OCI-LY7 (cell line): ENCODE measurements around the gene WNT1. TPM values are rescaled to one million over a fixed set of nuclear protein-coding genes. Genes with fewer than 3 reads are reported as not detected.

ENCODE experiments used
- BruUV-seq: library from RNA; stranded (reverse); fragments of 400-500 nt; replicated peaks from 2 replicates; lab custom pipeline; 2021; lab: Mats Ljungman, UMichigan
- CTCF ChIA-PET: fragments of 300-600 bp; sonication (Branson Sonifier 250); formaldehyde crosslinking; loops from one replicate; lab custom pipeline; 2022; ENCODE audit warnings: antibody characterized with exemption; ENCODE audit not compliant: unreplicated experiment; lab: Charles Lee
- POLR2A ChIA-PET: fragments of 300-600 bp; sonication (Branson Sonifier 250); formaldehyde crosslinking; loops from one replicate; lab custom pipeline; 2022; ENCODE audit warnings: antibody characterized with exemption; lab: Charles Lee
- DNase-seq: peaks from one replicate; pipeline ENCODE4 v3.0.0-alpha.2; 2015; ENCODE audit warnings: low spot score
- H2AFZ ChIP-seq: fragments of 200-600 bp; sonication (generic), shearing (Covaris generic); 2 replicates; pipeline ENCODE4 v1.6.1; 2014; ENCODE audit warnings: mild to moderate bottlenecking, antibody characterized with exemption, low read length, moderate library complexity
- H3K27ac ChIP-seq: fragments of 200-600 bp; sonication (generic); 2 replicates; pipeline ENCODE4 v1.5.1; 2014; ENCODE audit warnings: mixed run types, low read depth, mild to moderate bottlenecking, moderate library complexity, low read length, inconsistent platforms; ENCODE audit not compliant: poor library complexity, severe bottlenecking
- H3K36me3 ChIP-seq: fragments of 200-600 bp; sonication (generic); 2 replicates; pipeline ENCODE4 v1.6.1; 2014; ENCODE audit warnings: mild to moderate bottlenecking, antibody characterized with exemption, low read length, moderate library complexity, mixed read lengths; ENCODE audit not compliant: insufficient read depth
- H3K4me1 ChIP-seq: fragments of 200-600 bp; sonication (generic); 2 replicates; pipeline ENCODE4 v1.5.1; 2014; ENCODE audit warnings: mild to moderate bottlenecking, low read length; ENCODE audit not compliant: insufficient read depth, poor library complexity, severe bottlenecking
- H3K4me2 ChIP-seq: fragments of 200-600 bp; sonication (generic); 2 replicates; pipeline ENCODE4 v1.6.1; 2014; ENCODE audit warnings: mild to moderate bottlenecking, low read length
- H3K4me3 ChIP-seq: fragments of 200-600 bp; sonication (generic); 2 replicates; pipeline ENCODE4 v1.5.1; 2014; ENCODE audit warnings: mild to moderate bottlenecking, low read depth, low read length; ENCODE audit not compliant: poor library complexity, severe bottlenecking
- H3K79me2 ChIP-seq: fragments of 200-600 bp; sonication (generic); 2 replicates; pipeline ENCODE4 v1.6.1; 2016; ENCODE audit warnings: low read depth, mild to moderate bottlenecking, low read length, moderate library complexity, mixed read lengths; ENCODE audit not compliant: insufficient read depth
- H3K9me2 ChIP-seq: fragments of 200-600 bp; sonication (generic); 2 replicates; pipeline ENCODE4 v1.6.1; 2016; ENCODE audit warnings: mild to moderate bottlenecking, low read length, mixed read lengths; ENCODE audit not compliant: insufficient read depth
- H3K9me3 ChIP-seq: fragments of 200-600 bp; sonication (generic); 2 replicates; pipeline ENCODE4 v1.6.1; 2014; ENCODE audit warnings: mild to moderate bottlenecking, mixed run types, low read length, mixed read lengths
- H4K20me1 ChIP-seq: fragments of 200-600 bp; sonication (generic); 2 replicates; pipeline ENCODE4 v1.6.1; 2014; ENCODE audit warnings: mild to moderate bottlenecking, antibody characterized with exemption, low read length, moderate library complexity, mixed read lengths; ENCODE audit not compliant: insufficient read depth
- EZH2phosphoT487 ChIP-seq: fragments of 200-600 bp; sonication (generic); IDR thresholded peaks from 2 replicates; pipeline ENCODE4 v1.6.1; 2018; ENCODE audit warnings: low read depth, borderline replicate concordance, mild to moderate bottlenecking, mixed run types, antibody characterized with exemption, low read length, moderate library complexity, mixed read lengths
- intact Hi-C: fragments of 100-400 bp; cut with micrococcal nuclease; formaldehyde crosslinking; loops from one replicate; pipeline ENCODE4 v1.10.0; 2022; ENCODE audit not compliant: unreplicated experiment
- total RNA-seq, 2 experiments: library from RNA; depleted of rRNA in 1 of 2; stranded (reverse); fragments of >200 nt in 1 of 2; shearing (Covaris generic) in 1 of 2; gene quantifications; 2 replicates each; pipeline ENCODE4 v1.2.3, GENCODE V29; 2014 to 2022
- TF ChIP-seq, protein P1 (sequence below): fragments of 200-600 bp; sonication (generic); conservative IDR thresholded peaks from 2 replicates; pipeline ENCODE4 v1.5.1; 2014; ENCODE audit warnings: mild to moderate bottlenecking, antibody characterized with exemption, low read length, moderate library complexity, mixed read lengths

WNT1 gene
- total RNA-seq, 2 experiments from 2014 or later = not detected

DNA sequence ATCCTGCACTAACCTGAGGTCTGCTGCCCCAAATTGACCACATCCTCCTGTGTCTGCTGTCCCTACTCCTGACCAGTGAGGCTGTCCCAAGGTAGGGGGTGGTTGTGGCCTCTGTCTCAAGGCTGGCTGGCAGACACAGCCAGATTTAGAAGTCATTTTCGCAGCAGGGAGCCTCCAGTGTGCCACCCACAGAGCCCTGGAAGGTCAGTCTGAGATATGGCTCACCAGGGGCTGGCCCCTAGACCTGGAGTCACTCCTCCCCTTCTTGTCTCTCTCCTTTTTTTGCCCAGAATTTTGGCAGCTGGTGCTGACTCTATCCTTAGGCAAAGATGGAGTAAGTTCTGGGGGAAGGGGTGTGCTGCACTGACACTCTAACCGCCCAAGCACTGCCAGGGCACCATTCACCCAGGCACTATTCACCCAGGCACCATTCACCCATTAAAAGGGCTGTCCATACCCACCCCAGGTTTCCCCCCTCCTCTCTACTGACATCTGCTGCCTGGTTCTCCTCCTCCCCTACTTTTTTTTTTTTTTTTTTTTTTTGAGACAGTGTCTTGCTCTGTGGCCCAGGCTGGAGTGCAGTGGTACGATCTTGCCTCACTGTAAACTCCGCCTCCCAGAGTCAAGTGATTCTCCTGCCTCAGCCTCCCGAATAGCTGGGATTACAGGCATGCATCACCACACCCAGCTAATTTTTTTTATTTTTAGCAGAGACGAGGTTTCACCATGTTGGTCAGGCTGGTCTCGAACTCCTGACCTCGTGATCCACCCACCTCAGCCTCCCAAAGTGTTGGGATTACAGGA lies 13.3 kb downstream of the WNT1 start:
- no TSS peak for BruUV-seq
- H3K9me2 ChIP-seq = no peaks in the 10 kb centered on the region
- no peak overlapping the region for H3K4me3 ChIP-seq
- no peak overlapping the region for H3K27ac ChIP-seq
- ChIA-PET CTCF (no interaction called here), POLR2A (no interaction called here)
- H2AFZ ChIP-seq = no peak overlapping the region
- H3K9me3 ChIP-seq = no peaks in the 10 kb centered on the region
- H3K4me1 ChIP-seq = no peaks in the 10 kb centered on the region
- TF ChIP-seq, protein P1, sequence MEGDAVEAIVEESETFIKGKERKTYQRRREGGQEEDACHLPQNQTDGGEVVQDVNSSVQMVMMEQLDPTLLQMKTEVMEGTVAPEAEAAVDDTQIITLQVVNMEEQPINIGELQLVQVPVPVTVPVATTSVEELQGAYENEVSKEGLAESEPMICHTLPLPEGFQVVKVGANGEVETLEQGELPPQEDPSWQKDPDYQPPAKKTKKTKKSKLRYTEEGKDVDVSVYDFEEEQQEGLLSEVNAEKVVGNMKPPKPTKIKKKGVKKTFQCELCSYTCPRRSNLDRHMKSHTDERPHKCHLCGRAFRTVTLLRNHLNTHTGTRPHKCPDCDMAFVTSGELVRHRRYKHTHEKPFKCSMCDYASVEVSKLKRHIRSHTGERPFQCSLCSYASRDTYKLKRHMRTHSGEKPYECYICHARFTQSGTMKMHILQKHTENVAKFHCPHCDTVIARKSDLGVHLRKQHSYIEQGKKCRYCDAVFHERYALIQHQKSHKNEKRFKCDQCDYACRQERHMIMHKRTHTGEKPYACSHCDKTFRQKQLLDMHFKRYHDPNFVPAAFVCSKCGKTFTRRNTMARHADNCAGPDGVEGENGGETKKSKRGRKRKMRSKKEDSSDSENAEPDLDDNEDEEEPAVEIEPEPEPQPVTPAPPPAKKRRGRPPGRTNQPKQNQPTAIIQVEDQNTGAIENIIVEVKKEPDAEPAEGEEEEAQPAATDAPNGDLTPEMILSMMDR = no peak
- TF ChIP-seq EZH2phosphoT487 = no peak
- H3K79me2 ChIP-seq = no peaks in the 10 kb centered on the region
- DNase-seq = no peak
- H3K36me3 ChIP-seq = no peaks in the 10 kb centered on the region
- intact Hi-C loops = no loop called here
- no peaks in the 10 kb centered on the region for H4K20me1 ChIP-seq
- no peak overlapping the region for H3K4me2 ChIP-seq

DNA sequence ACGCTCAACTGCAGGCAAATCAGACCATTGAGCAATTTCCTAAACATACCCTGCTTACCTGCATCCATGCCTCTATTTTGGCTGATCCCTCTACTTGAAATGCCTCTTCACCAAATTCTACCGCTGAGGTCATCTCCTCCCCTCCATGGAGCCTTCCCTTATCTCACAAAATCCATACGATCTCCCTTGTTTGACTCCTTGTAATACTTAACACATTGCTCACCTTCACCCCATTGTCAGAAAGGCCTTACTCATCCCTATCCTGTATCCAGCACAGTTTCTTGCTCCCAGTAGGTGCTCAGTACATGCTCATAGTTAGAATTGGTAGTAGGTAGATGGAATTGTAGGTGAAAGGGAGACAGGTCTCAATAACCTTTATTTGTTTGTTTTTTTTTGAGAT lies 15.7 kb downstream of the WNT1 start:
- Histone ChIP-seq H3K79me2 (no peaks in the 10 kb centered on the region), H3K9me3 (no peaks in the 10 kb centered on the region), H3K4me2 (no peak overlapping the region), H3K27ac (no peak overlapping the region), H3K4me3 (no peak overlapping the region), H4K20me1 (no peaks in the 10 kb centered on the region), H3K4me1 (peaks cover 20% of the 10 kb centered on the region), H2AFZ (no peak overlapping the region), H3K9me2 (no peaks in the 10 kb centered on the region), H3K36me3 (no peaks in the 10 kb centered on the region)
- TF ChIP-seq, protein P1 = no peak
- no peak for TF ChIP-seq EZH2phosphoT487
- CTCF ChIA-PET = no interaction called here
- no TSS peak for BruUV-seq
- intact Hi-C loops = no loop called here
- POLR2A ChIA-PET = interaction anchor here (0.7 kb wide), 2 partner anchors 41 to 71 kb away, joined by 3 read pairs; no protein-coding TSS in a partner anchor
- no peak for DNase-seq
